Lower leg skin (tissue), 4 donors: ENCODE results near the gene UBE2I. TPM values are rescaled to one million over a fixed set of nuclear protein-coding genes. Genes with fewer than 3 reads are reported as not detected.

ENCODE experiments used
- DNase-seq, 2 donors: peaks; one replicate each; pipeline ENCODE4 v3.0.0-alpha.2; 2019; ENCODE audit warnings: low spot score in 2 of 2
- H3K4me3 ChIP-seq: fragments of 200-600 bp; sonication (generic); 2 replicates; pipeline ENCODE4 v1.5.1; 2017; ENCODE audit warnings: mild to moderate bottlenecking, low read depth; ENCODE audit not compliant: poor library complexity, severe bottlenecking
- CTCF ChIP-seq, 3 donors: fragments of 450-650 bp; IDR thresholded peaks; one replicate each; pipeline ENCODE4 v1.5.1; 2016; ENCODE audit warnings: antibody characterized with exemption in 3 of 3, mild to moderate bottlenecking in 3 of 3, moderate library complexity in 2 of 3
- POLR2A ChIP-seq, 2 donors: fragments of 450-650 bp; IDR thresholded peaks; one replicate each; pipeline ENCODE4 v1.6.1; 2016 to 2017; ENCODE audit warnings: antibody characterized with exemption in 2 of 2, mild to moderate bottlenecking in 1 of 2, moderate library complexity in 1 of 2
- WGBS, 2 donors: methylation state at CpG; one replicate each; pipeline ENCODE4 v1.1.5; 2018; 5-methylcytosine and 5-hydroxymethylcytosine counted together
- intact Hi-C: fragments of 100-400 bp; cut with DNase I; formaldehyde crosslinking; loops from one replicate; pipeline ENCODE4 v1.15.0; 2023; ENCODE audit warnings: low total_unique reads
- total RNA-seq, 4 donors: library from RNA; depleted of rRNA; stranded (reverse); fragments of >200 nt; gene quantifications; one replicate each; pipeline ENCODE4 v1.1.0, GENCODE V29; 2016

The UBE2I gene
- total RNA-seq, 4 donors from 2014 or later, result 42.1 to 138 (median 47.4) TPM

DNA sequence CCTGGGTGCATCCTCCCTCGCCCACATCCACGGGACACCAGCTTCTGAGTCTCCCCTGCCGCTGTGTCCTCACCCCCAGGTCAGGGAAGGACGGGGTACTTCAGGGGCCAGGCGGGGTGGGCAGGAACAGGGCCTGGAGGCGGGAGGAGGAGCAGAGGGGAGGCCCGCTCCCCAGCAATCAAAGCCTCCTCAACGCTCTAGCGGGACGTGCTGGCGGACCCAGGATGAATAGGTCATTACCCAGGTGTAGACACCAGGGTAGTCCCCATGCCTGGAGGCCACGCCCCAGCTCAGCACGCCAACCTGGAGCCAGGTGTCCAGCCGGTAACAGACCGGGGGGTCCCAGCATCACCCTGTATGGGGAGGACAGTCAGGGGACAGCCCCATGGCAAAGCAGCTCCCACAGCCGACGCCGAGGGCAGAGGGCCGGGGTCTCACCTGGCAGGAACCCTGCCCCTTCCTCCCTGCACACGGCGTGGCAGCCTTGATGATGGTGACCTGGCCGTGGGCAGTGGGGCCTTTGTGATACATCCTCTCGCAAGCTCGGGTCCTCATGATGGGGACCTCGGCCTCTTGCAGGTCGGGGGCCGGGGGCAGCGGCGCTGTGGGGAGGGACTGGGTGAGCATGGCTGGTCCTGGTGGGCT is 29.4 kb upstream of the UBE2I start:
- TF ChIP-seq CTCF (IDR thresholded peaks at IDR 0.05) (no peak), POLR2A (IDR thresholded peaks at IDR 0.05) (no peak)
- intact Hi-C loops, result no loop called here
- H3K4me3 ChIP-seq, result no peak overlapping the region
- 79 to 83% methylated on average over 22 to 29 of the region's 29 CpGs for WGBS, 2 donors
- peak in 1 of 2 donors; percentile 85 for DNase-seq

GRCh38 chr16:1280783-1281182 is 28.7 kb upstream of the UBE2I start:
- no peak for DNase-seq
- H3K4me3 ChIP-seq, result no peak overlapping the region
- WGBS, 2 donors, result 52 to 54% methylated on average over 8 of the region's 8 CpGs
- intact Hi-C loops, result no loop called here
- no peak for TF ChIP-seq POLR2A (IDR thresholded peaks at IDR 0.05)
- TF ChIP-seq CTCF (IDR thresholded peaks at IDR 0.05), result no peak

GRCh38 chr16:1281517-1281916 is 27.9 kb upstream of the UBE2I start:
- no peak for DNase-seq
- intact Hi-C loops, result no loop called here
- H3K4me3 ChIP-seq, result no peak overlapping the region
- WGBS, 2 donors, result 73 to 77% methylated on average over 15 to 16 of the region's 16 CpGs
- no peak for TF ChIP-seq CTCF (IDR thresholded peaks at IDR 0.05)
- TF ChIP-seq POLR2A (IDR thresholded peaks at IDR 0.05), result no peak

- TF ChIP-seq POLR2A (IDR thresholded peaks at IDR 0.05) (no peak), CTCF (IDR thresholded peaks at IDR 0.05) (no peak)
- no peak for DNase-seq
- intact Hi-C loops, result no loop called here
- no peak overlapping the region for H3K4me3 ChIP-seq
- 66% methylated on average over 9 to 17 of the region's 17 CpGs for WGBS, 2 donors
These were observed 27.0 kb upstream of the UBE2I start for GRCh38 chr16:1282324-1282973.

GRCh38 chr16:1283296-1283695 is 26.1 kb upstream of the UBE2I start:
- intact Hi-C loops, result no loop called here
- no peak for DNase-seq

More at GRCh38 chr16:1283296-1283695, 26.1 kb upstream of the UBE2I start:
- TF ChIP-seq POLR2A (IDR thresholded peaks at IDR 0.05), result no peak
- TF ChIP-seq CTCF (IDR thresholded peaks at IDR 0.05), result no peak
- 49 to 52% methylated on average over 14 to 17 of the region's 17 CpGs for WGBS, 2 donors
- no peak overlapping the region for H3K4me3 ChIP-seq
